MCF 10A (cell line): ENCODE data around the gene ZBTB7C. TPM values are rescaled to one million over a fixed set of nuclear protein-coding genes. Genes with fewer than 3 reads are reported as not detected.

ENCODE experiments used
- BruUV-seq: library from RNA; stranded (reverse); fragments of 400-500 nt; replicated peaks from 2 replicates; lab custom pipeline; 2021; lab: Mats Ljungman, UMichigan
- CTCF ChIA-PET: fragments of 300-600 bp; sonication (Branson Sonifier 250); formaldehyde crosslinking; extraction: SDS; loops from one replicate; lab custom pipeline; 2021; ENCODE audit warnings: antibody characterized with exemption, inconsistent platforms; lab: Yijun Ruan, JAX
- POLR2A ChIA-PET: fragments of 300-600, 350-650 bp; sonication (Branson Sonifier 250); formaldehyde crosslinking; extraction: SDS; loops from one replicate; lab custom pipeline; 2020; ENCODE audit warnings: antibody characterized with exemption, inconsistent platforms; lab: Yijun Ruan, JAX
- DNase-seq: peaks from one replicate; pipeline ENCODE4 v3.0.0-alpha.2; 2018; ENCODE audit not compliant: unreplicated experiment
- H3K27ac Mint-ChIP-seq: one replicate; pipeline ENCODE4 v1.8.0; 2022; ENCODE audit warnings: mild to moderate bottlenecking, low read depth, mixed read lengths; ENCODE audit not compliant: unreplicated experiment
- H3K27me3 Mint-ChIP-seq: one replicate; pipeline ENCODE4 v1.8.0; 2022; ENCODE audit warnings: mixed read lengths; ENCODE audit not compliant: insufficient read depth, unreplicated experiment
- H3K36me3 Mint-ChIP-seq: one replicate; pipeline ENCODE4 v1.8.0; 2022; ENCODE audit warnings: mild to moderate bottlenecking, moderate library complexity, mixed read lengths; ENCODE audit not compliant: insufficient read depth, unreplicated experiment
- H3K4me1 Mint-ChIP-seq: one replicate; pipeline ENCODE4 v1.8.0; 2022; ENCODE audit warnings: mixed read lengths; ENCODE audit not compliant: insufficient read depth, unreplicated experiment
- H3K4me3 Mint-ChIP-seq: one replicate; pipeline ENCODE4 v1.8.0; 2022; ENCODE audit warnings: mild to moderate bottlenecking, moderate library complexity, mixed read lengths; ENCODE audit not compliant: unreplicated experiment
- H3K9me3 Mint-ChIP-seq: one replicate; pipeline ENCODE4 v1.8.0; 2022; ENCODE audit warnings: mixed read lengths; ENCODE audit not compliant: unreplicated experiment
- intact Hi-C: fragments of 100-400 bp; cut with micrococcal nuclease; formaldehyde crosslinking; loops from 2 replicates; pipeline ENCODE4 v1.14.1; 2022
- total RNA-seq: library from RNA; stranded (reverse); gene quantifications from 2 replicates; pipeline ENCODE4 v1.2.3, GENCODE V29; 2022
- TF ChIP-seq, protein P1 (sequence below): fragments of 200-600 bp; IDR thresholded peaks from one replicate; pipeline ENCODE4 v1.8.0; 2022; ENCODE audit warnings: antibody characterized with exemption, mild to moderate bottlenecking; ENCODE audit not compliant: unreplicated experiment

Gene ZBTB7C
- total RNA-seq, 1 experiment from 2014 or later, result 0.42 TPM

DNA sequence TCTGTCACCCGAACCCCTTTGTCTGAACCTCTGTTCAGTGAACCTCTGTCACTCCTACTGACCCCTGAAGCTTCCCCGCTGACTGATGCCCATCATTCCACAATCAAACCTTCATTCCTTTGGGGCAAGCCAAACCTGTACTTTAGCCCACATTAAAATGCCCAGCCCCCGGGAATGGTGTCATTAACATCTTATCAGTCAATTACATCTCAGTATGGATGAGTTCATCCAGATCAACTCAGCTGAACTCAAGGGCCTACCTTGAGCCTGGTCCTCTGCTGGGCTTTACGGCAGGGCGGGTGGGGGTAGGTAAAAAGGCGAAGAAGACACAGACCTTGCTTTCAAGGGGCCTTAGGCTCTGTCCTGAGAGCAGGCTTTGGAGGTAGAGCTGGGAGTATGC, 324.3 kb downstream of the ZBTB7C start:
- DNase-seq, result no peak
- Mint-ChIP-seq H3K27ac (no peak overlapping the region), H3K4me1 (peaks cover 6% of the 10 kb centered on the region), H3K4me3 (no peak overlapping the region), H3K27me3 (no peaks in the 10 kb centered on the region), H3K9me3 (no peaks in the 10 kb centered on the region), H3K36me3 (no peaks in the 10 kb centered on the region)
- POLR2A ChIA-PET, result no interaction called here
- CTCF ChIA-PET, result no interaction called here
- intact Hi-C loops, result no loop called here
- TF ChIP-seq, protein P1, sequence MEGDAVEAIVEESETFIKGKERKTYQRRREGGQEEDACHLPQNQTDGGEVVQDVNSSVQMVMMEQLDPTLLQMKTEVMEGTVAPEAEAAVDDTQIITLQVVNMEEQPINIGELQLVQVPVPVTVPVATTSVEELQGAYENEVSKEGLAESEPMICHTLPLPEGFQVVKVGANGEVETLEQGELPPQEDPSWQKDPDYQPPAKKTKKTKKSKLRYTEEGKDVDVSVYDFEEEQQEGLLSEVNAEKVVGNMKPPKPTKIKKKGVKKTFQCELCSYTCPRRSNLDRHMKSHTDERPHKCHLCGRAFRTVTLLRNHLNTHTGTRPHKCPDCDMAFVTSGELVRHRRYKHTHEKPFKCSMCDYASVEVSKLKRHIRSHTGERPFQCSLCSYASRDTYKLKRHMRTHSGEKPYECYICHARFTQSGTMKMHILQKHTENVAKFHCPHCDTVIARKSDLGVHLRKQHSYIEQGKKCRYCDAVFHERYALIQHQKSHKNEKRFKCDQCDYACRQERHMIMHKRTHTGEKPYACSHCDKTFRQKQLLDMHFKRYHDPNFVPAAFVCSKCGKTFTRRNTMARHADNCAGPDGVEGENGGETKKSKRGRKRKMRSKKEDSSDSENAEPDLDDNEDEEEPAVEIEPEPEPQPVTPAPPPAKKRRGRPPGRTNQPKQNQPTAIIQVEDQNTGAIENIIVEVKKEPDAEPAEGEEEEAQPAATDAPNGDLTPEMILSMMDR, result no peak
- no TSS peak for BruUV-seq

DNA sequence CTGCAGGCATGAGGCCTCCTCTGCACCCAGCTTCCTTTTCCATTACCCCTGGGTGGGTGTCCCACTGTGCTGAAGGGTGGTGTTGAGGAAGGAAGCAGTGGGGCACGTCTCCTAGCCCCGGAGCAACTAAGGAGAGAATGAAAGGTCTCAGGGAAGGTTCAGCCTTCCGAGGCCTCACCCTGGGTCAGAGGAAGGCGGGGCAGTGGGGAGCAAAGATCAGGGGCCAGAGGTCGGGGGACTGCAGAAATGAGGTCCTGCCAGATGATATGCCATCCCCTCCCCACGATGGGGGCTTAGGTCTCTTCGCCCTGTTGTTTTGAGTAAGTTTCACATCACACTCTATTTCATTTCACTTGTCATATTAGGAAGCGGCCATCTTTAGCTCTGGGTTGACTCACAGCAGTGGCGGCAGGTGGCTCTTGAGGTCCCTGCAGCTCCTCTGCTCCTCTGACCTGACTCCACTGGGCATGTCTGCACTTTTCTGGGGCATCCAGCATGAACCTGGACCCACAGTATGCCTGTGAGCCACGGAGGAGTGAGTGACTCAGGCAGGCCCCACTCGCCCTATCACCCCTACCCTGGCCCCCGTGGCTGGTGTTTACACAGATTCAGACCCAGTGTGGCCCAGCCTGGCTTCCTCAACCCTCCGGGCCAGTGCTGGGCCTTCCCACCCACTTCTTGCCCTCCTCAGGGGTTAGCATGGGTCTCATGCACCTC, 325.0 kb downstream of the ZBTB7C start:
- TF ChIP-seq, protein P1, result no peak
- Mint-ChIP-seq H3K9me3 (no peaks in the 10 kb centered on the region), H3K4me3 (no peak overlapping the region), H3K27me3 (no peaks in the 10 kb centered on the region), H3K36me3 (no peaks in the 10 kb centered on the region), H3K27ac (no peak overlapping the region), H3K4me1 (peaks cover 6% of the 10 kb centered on the region)
- ChIA-PET POLR2A (no interaction called here), CTCF (no interaction called here)
- no TSS peak for BruUV-seq
- no peak for DNase-seq
- intact Hi-C loops, result no loop called here

DNA sequence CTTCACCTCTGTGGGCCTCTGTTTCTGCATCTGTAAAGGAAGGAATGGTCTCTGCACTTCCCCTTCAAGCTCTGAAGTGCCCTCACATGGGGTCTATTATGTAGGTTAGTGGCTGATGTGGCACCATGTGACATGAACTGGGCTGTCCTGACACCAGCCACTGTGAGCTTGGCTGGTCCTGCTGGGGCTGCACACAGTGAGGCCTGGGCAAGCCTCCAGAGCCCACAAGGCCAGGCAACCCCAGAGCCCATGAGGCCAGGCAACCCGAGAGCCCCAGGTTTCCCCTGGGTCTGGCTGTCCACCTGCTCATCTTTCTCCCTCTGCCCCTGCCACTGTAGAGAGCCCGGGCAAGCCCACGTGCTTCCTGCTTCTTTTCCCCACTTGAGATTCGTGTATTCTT, 328.6 kb downstream of the ZBTB7C start:
- H3K27ac Mint-ChIP-seq, result no peak overlapping the region
- no peaks in the 10 kb centered on the region for H3K4me1 Mint-ChIP-seq
- no peaks in the 10 kb centered on the region for H3K9me3 Mint-ChIP-seq
- H3K36me3 Mint-ChIP-seq, result no peaks in the 10 kb centered on the region
- TF ChIP-seq, protein P1, result no peak
- POLR2A ChIA-PET, result no interaction called here
- CTCF ChIA-PET, result interaction anchor here (0.6 kb wide), 1 partner anchor 25 kb away, joined by 3 read pairs; no protein-coding TSS in a partner anchor
- no peaks in the 10 kb centered on the region for H3K27me3 Mint-ChIP-seq
- no peak overlapping the region for H3K4me3 Mint-ChIP-seq
- no peak for DNase-seq
- BruUV-seq, result no TSS peak
- intact Hi-C loops, result no loop called here

DNA sequence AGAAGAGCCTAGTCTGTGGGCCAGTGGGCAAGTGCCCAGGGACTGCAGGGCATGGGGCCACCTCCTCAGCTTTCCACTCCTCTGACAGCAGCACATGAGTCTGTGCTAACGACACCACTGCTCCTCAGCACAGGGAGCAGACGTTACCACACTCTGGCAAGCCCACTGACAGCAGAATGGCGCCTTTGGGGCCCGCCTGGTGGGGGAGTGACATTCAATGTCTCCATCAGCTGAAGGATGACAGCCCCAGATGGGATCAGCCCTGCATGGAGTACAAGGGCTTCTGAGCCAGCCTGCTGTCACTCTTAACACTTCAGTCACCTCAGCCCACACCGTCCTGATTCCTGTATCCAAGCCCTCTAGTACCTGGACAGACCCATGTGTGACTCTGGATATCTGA, 329.3 kb downstream of the ZBTB7C start:
- no peaks in the 10 kb centered on the region for H3K9me3 Mint-ChIP-seq
- no peak overlapping the region for H3K4me3 Mint-ChIP-seq
- ChIA-PET CTCF (no interaction called here), POLR2A (no interaction called here)
- H3K27me3 Mint-ChIP-seq, result no peaks in the 10 kb centered on the region
- no peak for DNase-seq
- no peaks in the 10 kb centered on the region for H3K36me3 Mint-ChIP-seq
- H3K4me1 Mint-ChIP-seq, result no peaks in the 10 kb centered on the region
- intact Hi-C loops, result no loop called here
- no peak overlapping the region for H3K27ac Mint-ChIP-seq
- no TSS peak for BruUV-seq
- TF ChIP-seq, protein P1, result no peak
